Astrocyte of the hippocampus (primary cell): ENCODE measurements around the gene AFF4.
"Not testable (repeated sequence)": the region's sequence is repeated elsewhere in the genome, so short reads cannot be mapped to it uniquely, and the experiment has no call there.

Source experiments
- DNase-seq: peaks from one replicate; pipeline ENCODE4 v3.0.0; 2011; ENCODE audit warnings: low read depth, low spot score

The AFF4 gene

DNA sequence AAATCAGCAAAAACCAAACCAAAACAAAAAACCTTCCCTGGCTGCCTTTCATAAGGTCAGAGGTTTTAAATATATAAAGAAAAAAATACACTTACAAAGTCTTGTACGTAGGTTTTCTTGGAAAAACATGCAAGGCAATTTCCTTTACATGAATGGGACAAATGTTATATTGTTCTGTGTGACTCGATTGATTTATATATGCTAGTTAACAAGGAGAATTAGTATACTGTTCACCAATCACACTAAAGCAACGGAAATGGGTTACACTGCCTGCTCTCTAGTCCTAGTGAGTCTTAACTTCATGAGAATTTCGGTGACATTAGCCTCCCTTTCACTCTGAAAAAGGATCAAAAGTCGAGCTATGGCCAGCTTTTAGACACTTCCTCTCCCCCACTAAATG is 102.7 kb downstream of the AFF4 start:
- DNase-seq, result no peak

DNA sequence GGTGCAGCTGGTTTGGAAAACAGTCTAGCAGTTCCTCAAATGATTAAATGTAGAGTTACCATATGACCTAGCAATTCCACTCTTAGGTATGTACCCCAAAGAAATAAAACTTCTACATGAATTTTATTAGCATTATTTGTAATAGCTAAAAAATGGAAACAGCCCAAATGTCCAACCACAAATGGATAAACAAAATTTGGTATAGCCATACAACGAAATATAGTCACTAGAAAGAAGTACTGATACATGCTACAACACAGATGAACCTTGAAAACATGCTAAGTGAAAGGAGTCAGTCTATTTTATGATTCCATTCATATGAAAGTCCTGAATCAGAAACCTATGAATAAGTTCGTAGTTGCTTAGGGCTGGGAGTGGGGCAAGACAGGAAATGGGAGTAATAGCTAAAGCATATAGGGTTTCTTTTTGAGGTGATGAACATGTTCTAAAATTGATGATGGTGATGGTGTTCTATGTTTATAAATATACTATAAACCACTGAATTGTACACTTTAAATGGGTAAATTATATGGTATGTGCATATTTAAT is 103.5 kb downstream of the AFF4 start:
- no peak for DNase-seq

DNA sequence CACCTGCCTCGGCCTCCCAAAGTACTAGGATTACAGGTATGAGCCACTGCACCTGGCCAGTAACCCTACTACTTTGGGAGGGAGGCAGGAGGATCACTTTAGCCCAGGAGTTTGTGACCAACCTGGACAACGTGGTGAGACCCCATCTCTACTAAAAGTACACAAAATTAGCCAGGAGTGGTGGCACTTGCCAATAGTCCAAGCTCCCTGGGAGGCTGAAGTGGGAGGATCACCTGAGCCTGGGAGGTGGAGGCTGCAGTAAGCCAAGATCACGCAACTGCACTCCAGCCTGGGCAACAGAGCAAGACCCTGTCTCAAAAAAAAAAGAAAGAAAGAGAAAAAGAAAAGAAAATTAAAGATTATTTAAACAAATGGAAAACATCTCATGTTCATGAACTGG is 107.4 kb downstream of the AFF4 start:
- no peak for DNase-seq

DNA sequence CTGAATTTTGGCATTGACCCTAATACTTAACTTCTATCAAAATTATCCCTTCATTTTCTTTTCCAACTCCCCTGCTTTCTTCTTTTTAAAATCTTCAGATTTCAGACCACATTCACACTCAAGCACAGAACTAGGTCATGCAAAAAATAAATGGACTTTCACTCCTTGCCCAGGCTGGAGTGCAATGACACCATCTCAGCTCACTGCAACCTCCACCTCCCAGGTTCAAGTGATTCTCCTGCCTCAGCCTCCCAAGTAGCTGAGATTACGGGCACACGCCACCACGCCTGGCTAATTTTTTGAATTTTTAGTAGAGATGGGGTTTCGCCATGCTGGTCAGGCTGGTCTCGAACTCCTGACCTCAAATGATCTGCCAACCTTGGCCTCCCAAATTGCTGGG is 108.4 kb downstream of the AFF4 start:
- DNase-seq, result not testable (repeated sequence)

DNA sequence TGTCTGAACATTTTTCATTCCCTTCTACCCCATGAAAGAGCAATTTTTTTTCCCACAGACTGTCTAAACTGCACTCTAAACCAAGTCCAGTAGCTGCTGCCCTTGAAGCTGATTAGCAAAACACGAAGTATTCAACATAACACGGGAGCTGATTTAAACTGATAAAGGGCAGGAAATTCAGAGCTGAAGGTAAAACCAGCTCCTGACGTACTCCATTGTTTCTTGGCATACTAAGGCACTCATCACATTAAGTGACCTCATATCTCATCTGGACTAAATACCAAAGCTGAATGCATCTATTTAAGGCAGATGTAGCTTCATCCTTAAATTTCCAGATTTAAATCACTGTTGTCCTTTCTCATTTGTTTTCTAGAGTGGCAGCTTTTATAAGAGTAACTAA is 109.1 kb downstream of the AFF4 start:
- no peak for DNase-seq

DNA sequence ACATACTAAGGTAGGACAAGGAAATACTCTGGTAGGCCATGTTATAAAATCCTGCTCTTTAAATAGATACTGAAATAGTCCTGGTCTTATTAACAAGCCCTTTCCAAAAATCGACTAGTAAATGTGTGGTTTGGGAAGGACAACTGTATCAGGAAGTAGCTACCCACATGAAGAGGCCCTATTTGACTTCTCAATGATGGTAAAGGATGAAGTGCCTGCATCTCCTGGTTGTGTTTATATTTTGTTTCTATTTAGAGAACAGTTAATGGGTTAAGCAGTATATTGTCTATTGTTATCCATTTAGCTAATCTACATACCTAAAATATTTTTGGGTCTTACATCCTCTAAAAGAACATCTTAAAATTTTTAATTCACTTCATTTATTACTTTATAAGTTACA is 109.6 kb downstream of the AFF4 start:
- DNase-seq, result no peak

DNA sequence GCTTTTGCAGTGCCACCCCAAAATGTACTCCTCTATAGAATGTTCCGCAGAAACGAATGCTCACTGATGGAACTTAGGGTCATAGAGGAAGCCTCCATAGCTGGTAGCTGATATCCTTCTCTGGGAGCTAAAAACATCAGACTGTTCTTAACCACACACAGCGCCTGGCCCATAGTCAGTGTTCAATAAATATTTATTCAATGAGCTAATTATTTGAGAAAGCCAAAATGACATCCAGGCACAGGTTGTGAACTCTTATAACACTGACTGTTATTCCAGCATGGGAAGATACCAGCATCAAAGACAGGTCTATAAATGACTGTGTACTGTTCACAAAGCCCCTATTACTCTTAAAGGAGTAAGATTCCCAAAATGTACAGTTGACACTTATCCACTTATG is 110.1 kb downstream of the AFF4 start:
- DNase-seq, result no peak

DNA sequence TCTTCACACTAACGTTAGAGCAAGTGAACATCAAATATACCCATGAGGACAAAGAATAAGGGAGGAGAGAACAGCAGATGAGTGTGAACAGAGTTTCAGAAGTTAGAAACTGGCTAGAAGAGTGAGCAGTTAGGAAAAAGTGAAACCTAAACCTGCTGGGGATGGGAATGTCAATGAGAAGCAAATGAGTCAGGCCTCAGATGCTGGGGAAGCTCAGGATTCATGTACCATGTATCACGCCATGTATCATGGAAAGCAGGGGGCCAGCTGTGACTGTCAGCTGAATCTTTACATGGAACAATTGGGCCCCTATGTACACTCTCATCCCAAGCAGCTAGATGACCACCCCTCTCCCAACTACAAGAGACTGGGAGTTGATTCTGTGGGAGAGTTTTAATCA is 113.4 kb downstream of the AFF4 start:
- peak; percentile 41 for DNase-seq

DNA sequence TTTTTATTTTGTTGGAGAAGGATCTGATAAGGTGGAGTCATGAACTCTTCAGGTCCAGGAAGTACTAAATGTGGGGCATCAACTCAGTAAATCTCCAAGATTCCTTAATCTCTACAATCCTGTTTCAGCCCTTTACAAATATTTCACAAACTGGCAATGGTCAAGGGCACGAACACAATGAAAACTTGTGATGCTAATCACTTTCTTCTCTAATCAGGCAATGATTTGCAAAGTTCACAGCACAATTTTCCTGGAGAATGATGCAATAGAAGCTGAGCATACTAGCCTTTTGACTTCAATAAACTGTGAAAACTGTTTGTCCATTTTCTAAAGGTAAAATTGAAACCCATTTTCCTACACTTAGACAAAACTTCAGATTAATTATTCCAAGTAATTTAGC is 114.1 kb downstream of the AFF4 start:
- DNase-seq, result no peak

DNA sequence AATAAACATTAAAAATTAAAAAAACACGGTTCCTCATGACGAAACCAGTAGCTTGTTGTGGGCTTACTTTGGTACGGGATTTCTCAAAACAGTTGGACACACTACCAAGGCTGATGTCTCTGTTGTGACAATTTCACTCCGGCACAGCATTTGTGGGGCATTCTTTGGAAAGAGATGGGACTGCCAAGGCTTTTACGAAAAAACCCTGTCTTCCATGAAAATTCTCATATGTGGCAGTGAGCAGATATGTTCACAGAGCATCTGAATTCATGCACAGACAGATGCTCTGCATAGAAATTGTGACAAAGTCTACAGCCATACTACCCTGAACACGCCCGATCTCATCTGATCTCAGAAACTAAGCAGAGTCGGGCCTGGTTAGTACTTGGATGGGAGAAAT is 115.2 kb downstream of the AFF4 start:
- DNase-seq, result no peak

DNA sequence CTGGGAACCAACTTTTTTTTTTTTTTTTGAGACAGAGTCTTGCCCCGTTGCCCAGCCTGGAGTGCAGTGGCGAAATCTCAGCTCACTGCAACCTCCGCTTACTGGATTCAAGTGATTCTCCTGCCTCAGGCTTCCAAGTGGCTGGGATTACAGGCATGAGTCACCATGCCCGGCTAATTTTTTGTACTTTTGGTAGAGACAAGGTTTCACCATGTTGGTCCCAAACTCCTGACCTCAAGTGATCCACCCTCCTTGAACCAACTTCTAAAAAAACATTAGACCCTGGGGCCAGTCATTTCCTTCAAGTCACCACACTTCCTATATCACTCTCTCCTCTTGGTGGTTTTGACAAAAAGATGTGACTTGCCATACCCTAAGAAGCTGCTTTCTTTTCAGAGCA is 122.1 kb downstream of the AFF4 start:
- DNase-seq, result peak; percentile 34

DNA sequence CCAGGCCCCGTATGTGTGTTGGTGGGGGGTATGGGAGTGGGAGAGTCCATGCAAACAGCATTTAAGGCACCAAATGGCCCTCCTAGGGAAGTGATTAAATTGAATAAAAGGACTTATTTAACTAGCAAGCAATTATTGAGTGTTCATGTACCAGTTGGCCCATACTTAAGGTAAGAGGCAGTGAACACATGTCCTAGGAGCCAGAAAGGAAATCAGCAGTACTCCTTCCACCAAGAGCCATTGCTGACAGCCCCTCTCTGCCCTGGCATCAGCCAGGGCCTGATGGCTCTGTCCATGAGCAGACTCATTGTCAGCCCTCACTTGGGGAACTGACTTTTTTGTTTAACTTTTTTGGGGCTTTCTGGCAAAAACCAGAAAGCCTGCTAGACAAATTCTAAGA is 122.5 kb downstream of the AFF4 start:
- DNase-seq, result no peak

DNA sequence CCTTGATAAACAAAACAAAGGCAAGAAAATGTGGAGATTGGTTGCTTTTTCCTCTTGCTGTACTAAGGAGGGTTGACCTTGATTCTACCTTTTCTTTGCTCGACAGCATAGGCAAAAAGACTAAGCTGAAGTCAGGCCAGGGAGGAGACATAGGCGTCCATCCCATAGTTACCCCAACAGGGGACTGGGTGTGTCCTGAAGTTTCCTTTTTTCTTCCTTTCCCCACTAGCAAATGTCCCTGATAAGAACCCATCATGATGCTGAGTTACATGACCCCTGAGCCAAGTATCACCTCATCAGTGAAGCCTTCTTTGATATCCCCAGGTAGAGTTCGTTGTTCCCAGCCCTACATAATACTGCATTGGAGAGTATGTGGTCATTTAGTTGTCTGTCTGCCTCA is 123.1 kb downstream of the AFF4 start:
- DNase-seq, result no peak

DNA sequence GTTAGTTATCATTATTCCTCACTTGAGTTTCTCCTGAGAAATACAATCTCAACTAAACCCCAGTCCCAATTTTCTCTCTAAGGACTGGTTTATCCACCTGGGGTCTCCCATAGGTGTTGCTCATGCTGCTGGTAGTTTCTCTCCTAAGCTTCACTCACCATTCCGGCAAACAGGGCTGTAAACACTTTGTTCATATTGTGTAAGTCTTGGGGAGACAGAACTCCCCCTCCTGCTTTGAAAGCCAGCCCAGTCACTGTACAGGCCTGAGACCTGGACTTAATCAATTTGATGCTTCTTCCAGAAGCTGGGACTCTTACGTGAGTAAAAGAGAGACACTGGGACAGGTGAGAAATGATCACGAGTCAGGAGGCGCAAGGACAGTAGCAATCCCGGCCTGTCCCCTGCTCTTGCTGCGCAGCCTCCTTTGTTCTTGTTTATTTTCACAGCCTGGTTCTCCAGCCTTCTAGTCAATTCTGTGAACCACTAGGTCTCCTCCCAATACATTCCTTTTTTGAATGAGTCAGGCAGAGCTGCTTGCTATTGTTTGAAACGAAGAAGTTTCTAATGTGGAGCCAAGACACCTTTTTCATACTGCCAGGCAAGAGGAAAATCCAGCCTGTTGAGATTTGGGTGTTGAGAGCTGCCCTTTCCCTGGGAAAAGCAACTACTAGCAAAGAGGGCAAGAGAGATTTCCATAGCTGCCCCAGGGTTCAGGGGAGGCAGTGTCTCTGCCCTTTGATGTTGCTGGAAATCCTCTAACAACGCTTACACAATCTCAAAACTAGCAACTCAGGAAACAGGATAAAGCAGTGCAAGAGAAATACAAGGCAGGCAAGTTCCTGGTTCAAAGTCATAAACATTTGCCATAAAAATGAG is 123.8 kb downstream of the AFF4 start:
- DNase-seq, result peak; percentile 82

DNA sequence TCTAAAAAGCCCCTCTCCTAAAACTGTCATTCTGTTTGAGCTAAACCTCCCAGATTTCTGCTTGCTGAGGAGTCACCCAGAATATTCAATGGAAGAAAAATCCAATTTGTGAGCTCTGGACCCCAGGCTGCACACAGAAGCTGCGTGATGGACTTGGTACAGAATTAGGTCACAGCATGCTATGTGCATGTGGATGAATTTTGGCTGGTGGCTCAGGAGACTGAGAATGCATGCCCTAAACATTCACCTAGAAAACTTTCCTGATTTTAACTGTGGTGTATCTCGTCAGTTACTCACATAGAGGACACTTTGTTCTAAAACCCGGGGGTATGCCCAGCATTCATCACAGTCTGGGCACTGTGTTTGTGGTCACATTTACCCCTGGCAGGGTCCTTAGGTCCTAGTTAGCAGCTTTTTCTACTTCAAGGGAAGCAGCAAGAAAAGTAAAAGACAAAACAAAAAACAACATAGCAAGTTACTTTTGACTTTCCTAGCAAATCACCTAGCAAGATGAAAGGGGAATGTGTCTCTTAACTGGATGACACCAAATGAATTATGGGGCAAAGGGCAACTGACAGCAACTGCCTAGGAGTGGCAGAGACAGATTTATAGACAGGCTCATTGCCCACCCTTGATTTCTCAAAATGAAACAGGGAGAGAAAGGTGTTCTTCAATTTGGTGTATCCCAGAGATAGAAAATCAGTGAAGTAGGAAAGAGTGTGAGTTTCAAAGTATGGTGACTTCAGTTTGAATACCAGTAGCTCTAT is 124.7 kb downstream of the AFF4 start:
- no peak for DNase-seq

DNA sequence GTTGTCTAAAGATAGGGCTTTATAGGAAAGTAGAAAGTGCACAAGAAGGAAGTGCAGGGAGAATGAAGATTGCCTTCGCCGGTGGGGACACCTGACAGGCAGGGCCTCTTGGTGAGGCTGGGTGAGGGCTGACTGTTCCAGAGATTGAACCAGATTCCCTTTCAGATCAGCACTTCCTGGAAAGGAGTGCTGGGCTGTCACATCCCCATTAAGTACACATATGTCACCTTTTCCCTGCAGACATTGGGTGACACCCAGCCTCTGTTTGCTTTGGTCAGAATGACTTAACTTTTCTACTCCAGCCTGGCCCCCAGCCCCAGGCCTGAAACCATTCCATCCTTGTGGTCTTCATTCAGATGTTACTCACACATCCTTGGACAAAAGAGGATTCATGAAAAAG is 125.6 kb downstream of the AFF4 start:
- no peak for DNase-seq

DNA sequence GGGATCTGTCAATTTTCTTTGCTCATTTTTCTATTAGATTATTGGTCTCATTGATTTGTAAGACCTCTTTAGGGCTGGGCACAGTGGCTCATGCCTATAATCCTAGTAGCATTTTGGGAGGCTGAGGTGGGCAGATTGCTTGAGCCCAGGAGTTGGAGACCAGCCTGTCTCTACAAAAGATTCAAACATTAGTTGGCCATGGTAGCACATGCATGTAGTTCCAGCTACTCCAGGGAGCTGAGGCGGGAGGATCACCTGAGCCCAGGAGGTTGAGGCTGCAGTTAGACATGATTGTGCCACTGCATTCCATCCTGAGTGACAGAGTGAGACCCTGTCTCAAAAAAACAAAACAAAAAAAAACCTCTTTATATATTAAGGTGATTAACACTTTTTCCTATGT is 126.6 kb downstream of the AFF4 start:
- no peak for DNase-seq

DNA sequence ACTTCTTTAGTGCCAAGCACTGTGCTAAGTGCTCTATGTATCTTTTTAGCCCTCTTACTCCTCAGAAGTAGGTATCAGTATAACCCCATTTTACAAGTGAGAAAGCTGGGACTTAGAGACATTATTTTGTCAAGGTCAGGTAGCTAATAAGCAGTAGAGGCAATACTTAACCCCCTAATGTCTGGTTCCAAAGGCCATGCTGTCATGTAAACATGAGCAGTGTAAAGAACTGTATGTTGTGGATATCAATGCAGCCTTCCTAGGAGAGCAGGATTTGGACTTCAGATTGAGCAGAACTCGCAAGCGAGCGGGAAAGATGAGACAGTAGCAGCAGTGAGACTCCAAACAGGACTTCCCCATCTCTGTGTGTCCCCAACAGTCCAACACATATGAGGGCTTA is 129.4 kb downstream of the AFF4 start:
- no peak for DNase-seq

DNA sequence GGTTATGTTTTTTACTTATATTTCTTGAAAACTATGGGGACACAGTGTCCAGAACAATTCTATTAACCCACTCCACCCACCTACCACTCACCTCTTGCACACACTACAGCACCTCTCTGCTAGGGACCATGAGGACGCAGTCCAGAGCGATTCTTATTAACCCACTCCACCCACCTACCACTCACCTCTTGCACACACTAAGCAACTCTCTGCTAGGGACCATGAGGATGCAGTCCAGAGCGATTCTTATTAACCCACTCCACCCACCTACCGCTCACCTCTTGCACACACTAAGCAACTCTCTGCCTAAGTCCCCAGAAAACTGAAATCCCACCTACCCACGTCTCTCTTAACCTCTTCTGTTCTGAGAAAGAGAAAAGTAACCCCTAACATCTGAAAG is 130.8 kb downstream of the AFF4 start:
- DNase-seq, result no peak

DNA sequence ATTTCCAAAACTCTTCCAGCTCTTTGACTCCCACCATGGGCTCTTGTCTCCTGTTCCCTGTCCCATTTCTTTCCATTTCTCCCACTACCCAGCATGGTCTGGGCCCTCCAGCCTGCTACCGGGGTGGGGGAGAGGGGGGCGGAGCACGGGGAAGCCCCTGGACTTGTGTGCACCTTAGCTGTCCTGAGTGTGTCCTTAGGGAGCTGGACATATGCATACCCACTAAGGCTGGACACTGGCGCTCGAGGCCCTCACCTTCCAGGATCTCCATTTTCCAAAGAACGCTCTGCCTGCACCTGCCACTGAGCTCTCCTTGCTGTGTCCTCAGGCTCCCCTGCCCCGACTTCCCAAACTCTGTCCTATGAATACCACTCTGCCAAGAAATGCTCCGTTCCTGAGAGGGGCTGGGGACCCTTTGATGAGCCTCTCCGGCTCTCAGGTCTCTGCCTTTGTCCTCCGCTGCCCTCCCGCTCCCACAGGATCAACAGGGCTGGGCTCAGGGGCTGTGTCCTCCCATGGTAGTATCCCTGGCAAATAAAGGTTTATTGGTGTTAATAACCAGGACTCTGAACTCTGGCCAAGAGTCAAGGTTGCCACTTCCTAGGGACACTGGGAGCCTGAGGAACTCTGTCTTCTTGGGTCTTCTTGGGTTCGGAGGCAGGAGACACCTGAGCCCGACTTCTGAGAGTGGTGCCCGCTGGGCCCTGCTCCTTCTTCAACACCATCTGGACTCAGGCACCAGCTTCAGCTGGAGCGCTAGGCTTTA is 132.2 kb downstream of the AFF4 start:
- DNase-seq, result no peak

DNA sequence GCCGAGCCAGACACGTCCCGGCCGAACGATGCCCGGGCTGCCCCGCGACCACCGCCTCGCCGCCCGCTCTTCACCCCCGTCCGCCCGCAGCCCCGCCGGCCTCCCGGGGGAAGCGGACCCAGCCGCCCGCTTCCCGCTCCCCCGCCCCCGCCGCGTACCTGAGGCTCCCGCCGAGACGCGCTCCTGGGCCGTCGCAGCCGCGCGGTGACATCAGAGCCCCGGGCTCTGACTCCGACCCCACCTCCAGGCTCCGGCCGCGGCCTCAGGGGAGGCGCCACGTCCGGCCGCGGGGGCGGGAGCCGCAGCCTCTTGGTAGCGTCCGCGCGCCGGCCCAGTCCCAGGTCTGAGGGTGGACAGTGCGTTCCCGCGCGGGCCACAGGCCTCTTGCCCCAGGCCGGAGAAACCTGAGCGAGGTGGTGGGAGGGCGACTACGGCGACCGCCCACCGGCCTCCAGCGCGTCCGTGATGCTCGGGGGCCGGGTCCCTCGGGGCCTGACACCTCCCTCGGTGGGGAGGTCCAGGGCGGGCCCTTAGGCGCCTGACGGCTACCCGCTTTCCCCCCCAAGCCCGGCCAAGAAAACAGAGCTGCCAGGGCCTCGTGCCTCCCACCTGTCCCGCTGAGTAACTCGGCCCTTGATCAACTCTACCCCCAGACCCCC is 132.9 kb downstream of the AFF4 start, which contains the start of gene SHROOM1:
Gene SHROOM1 (minus strand): TSS at position 212 of the 659 bp plus-strand sequence. CDS start 4,507 bp downstream, outside the sequence.
- DNase-seq, result peak; percentile 72
